NCI-H187 (cell line): Measurements from ENCODE around the gene SOST.
A peak's percentile ranks its signal among the peaks of the same experiment; 100 is the strongest.

Source experiments
- DNase-seq, 2 experiments: peaks; one replicate each; lab custom pipeline; 2025; lab: John Stamatoyannopoulos, UW

The SOST gene

GRCh38 chr17:43774304-43775250 lies 16.0 kb upstream of the SOST start:
- no peak for DNase-seq

GRCh38 chr17:43772877-43773648 lies 14.5 kb upstream of the SOST start:
- DNase-seq = no peak

- no peak for DNase-seq
These were observed 12.9 kb upstream of the SOST start for GRCh38 chr17:43771463-43771862.

GRCh38 chr17:43770957-43771356 lies 12.4 kb upstream of the SOST start:
- no peak for DNase-seq

- no peak for DNase-seq
These were observed 11.3 kb upstream of the SOST start for GRCh38 chr17:43769859-43770258.

- DNase-seq = no peak
These were observed 10.8 kb upstream of the SOST start for GRCh38 chr17:43769426-43769825.

GRCh38 chr17:43768943-43769342 lies 10.4 kb upstream of the SOST start:
- DNase-seq = no peak

GRCh38 chr17:43768382-43768781 lies 9.8 kb upstream of the SOST start:
- no peak for DNase-seq

GRCh38 chr17:43767713-43768059 lies 9.1 kb upstream of the SOST start:
- no peak for DNase-seq

- DNase-seq = no peak
These were observed 8.6 kb upstream of the SOST start for GRCh38 chr17:43767053-43767712.

- DNase-seq = peak in 1 of 2 experiments; percentile 17
These were observed 7.9 kb upstream of the SOST start for GRCh38 chr17:43766413-43767052.

GRCh38 chr17:43760254-43760852 lies 1.8 kb upstream of the SOST start:
- peak; percentile 73 to 83 for DNase-seq

GRCh38 chr17:43759836-43760235 lies 1.2 kb upstream of the SOST start:
- no peak for DNase-seq

GRCh38 chr17:43758086-43758485 lies 505 bp downstream of the SOST start:
- DNase-seq = no peak

- no peak for DNase-seq
These were observed 1.4 kb downstream of the SOST start for GRCh38 chr17:43757171-43757660.

GRCh38 chr17:43756201-43756600 lies 2.4 kb downstream of the SOST start:
- DNase-seq = no peak

GRCh38 chr17:43755389-43755875 lies 3.2 kb downstream of the SOST start:
- no peak for DNase-seq

- DNase-seq = no peak
These were observed 3.6 kb downstream of the SOST start for GRCh38 chr17:43754947-43755346.

- DNase-seq = no peak
These were observed 5.0 kb downstream of the SOST start for GRCh38 chr17:43753493-43754129.

- DNase-seq = no peak
These were observed 8.4 kb downstream of the SOST start for GRCh38 chr17:43750153-43750552.

GRCh38 chr17:43745541-43745940 lies 13.1 kb downstream of the SOST start:
- no peak for DNase-seq
